IMR-90 (cell line): Measurements from ENCODE around the gene SNX3. TPM values are rescaled to one million over a fixed set of nuclear protein-coding genes. Genes with fewer than 3 reads are reported as not detected.
A peak's percentile ranks its signal among the peaks of the same experiment; 100 is the strongest.

ENCODE experiments used
- ATAC-seq: fragments of 200-7000 bp; cut with Tn5 transposase; 2 replicates; pipeline ENCODE4 v1.9.1; 2020; ENCODE audit warnings: low read depth, mild to moderate bottlenecking, moderate library complexity
- BruUV-seq: library from RNA; stranded (reverse); fragments of 400-500 nt; replicated peaks from 2 replicates; lab custom pipeline; 2021; lab: Mats Ljungman, UMichigan
- CTCF ChIA-PET: fragments of 300-600 bp; formaldehyde crosslinking; extraction: SDS; loops from one replicate; lab custom pipeline; 2021; ENCODE audit warnings: antibody characterized with exemption; lab: Yijun Ruan, JAX
- POLR2A ChIA-PET: fragments of 300-600 bp; sonication (Branson Sonifier 250); formaldehyde crosslinking; loops from one replicate; lab custom pipeline; 2022; ENCODE audit warnings: antibody characterized with exemption; ENCODE audit not compliant: unreplicated experiment; lab: Charles Lee
- DNase-seq: peaks from one replicate; pipeline ENCODE4 v3.0.0; 2013
- H2AFZ ChIP-seq: replicated peaks from 2 replicates; pipeline ENCODE3; 2013; ENCODE audit warnings: low read length, mild to moderate bottlenecking; ENCODE audit not compliant: poor library complexity
- H2AK5ac ChIP-seq: 2 replicates; pipeline ENCODE4 v1.6.1; 2013; ENCODE audit warnings: low read depth, low read length, inconsistent platforms
- H2AK9ac ChIP-seq: replicated peaks from 2 replicates; pipeline ENCODE3; 2013; ENCODE audit warnings: mild to moderate bottlenecking, low read depth, low read length, moderate library complexity; ENCODE audit not compliant: poor library complexity
- H2BK120ac ChIP-seq: 2 replicates; pipeline ENCODE4 v1.6.1; 2013; ENCODE audit warnings: low read depth, low read length, inconsistent platforms
- H2BK15ac ChIP-seq: 3 replicates; pipeline ENCODE4 v1.6.1; 2013; ENCODE audit warnings: low read depth, low read length, inconsistent platforms
- H2BK20ac ChIP-seq: 2 replicates; pipeline ENCODE4 v1.6.1; 2013; ENCODE audit warnings: low read depth, mild to moderate bottlenecking, inconsistent platforms, low read length, moderate library complexity
- H2BK5ac ChIP-seq: 2 replicates; pipeline ENCODE4 v1.6.1; 2013; ENCODE audit warnings: mild to moderate bottlenecking, low read depth, low read length, inconsistent platforms; ENCODE audit not compliant: poor library complexity, severe bottlenecking
- H3K14ac ChIP-seq: replicated peaks from 2 replicates; pipeline ENCODE4 v1.6.1; 2013; ENCODE audit warnings: low read depth, low read length, inconsistent platforms
- H3K18ac ChIP-seq: 2 replicates; pipeline ENCODE4 v1.6.1; 2013; ENCODE audit warnings: low read depth, low read length, control low read depth
- H3K23ac ChIP-seq: 2 replicates; pipeline ENCODE4 v1.6.1; 2013; ENCODE audit warnings: low read depth, low read length, inconsistent platforms
- H3K27ac ChIP-seq: 2 replicates; pipeline ENCODE4 v1.5.1; 2013; ENCODE audit warnings: mild to moderate bottlenecking, control low read depth, low read length; ENCODE audit not compliant: insufficient read depth
- H3K27me3 ChIP-seq: 2 replicates; pipeline ENCODE4 v1.6.1; 2013; ENCODE audit warnings: low read length; ENCODE audit not compliant: control insufficient read depth, insufficient read depth
- H3K36me3 ChIP-seq: 2 replicates; pipeline ENCODE4 v1.6.1; 2013; ENCODE audit warnings: low read length, mixed read lengths; ENCODE audit not compliant: control insufficient read depth, insufficient read depth
- H3K4ac ChIP-seq: 2 replicates; pipeline ENCODE4 v1.6.1; 2013; ENCODE audit warnings: low read depth, low read length, inconsistent platforms
- H3K4me1 ChIP-seq: 2 replicates; pipeline ENCODE4 v1.6.1; 2013; ENCODE audit warnings: low read length, mixed read lengths; ENCODE audit not compliant: control insufficient read depth, insufficient read depth
- H3K4me2 ChIP-seq: 2 replicates; pipeline ENCODE4 v1.6.1; 2013; ENCODE audit warnings: low read depth, mild to moderate bottlenecking, control low read depth, low read length, moderate library complexity
- H3K4me3 ChIP-seq: 2 replicates; pipeline ENCODE4 v1.5.1; 2013; ENCODE audit warnings: low read depth, mild to moderate bottlenecking, control low read depth, low read length, moderate library complexity; ENCODE audit not compliant: insufficient read depth
- H3K56ac ChIP-seq: 2 replicates; pipeline ENCODE4 v1.6.1; 2013; ENCODE audit warnings: low read length, inconsistent platforms; ENCODE audit not compliant: insufficient read depth; ENCODE audit errors: extremely low read depth
- H3K79me1 ChIP-seq, 2 experiments: 2 replicates each; pipeline ENCODE4 v1.6.1; 2013; ENCODE audit warnings: low read length in 2 of 2, inconsistent platforms in 1 of 2, low read depth in 1 of 2
- H3K9ac ChIP-seq: 2 replicates; pipeline ENCODE4 v1.6.1; 2013; ENCODE audit warnings: low read depth, low read length, control low read depth
- H3K9me1 ChIP-seq: 2 replicates; pipeline ENCODE4 v1.6.1; 2013; ENCODE audit warnings: low read length, inconsistent platforms; ENCODE audit not compliant: insufficient read depth
- H3K9me3 ChIP-seq: 2 replicates; pipeline ENCODE4 v1.6.1; 2013; ENCODE audit warnings: low read length; ENCODE audit not compliant: control insufficient read depth, insufficient read depth
- H4K20me1 ChIP-seq: 2 replicates; pipeline ENCODE4 v1.6.1; 2013; ENCODE audit warnings: low read length, inconsistent platforms; ENCODE audit not compliant: insufficient read depth
- H4K5ac ChIP-seq: 2 replicates; pipeline ENCODE4 v1.6.1; 2013; ENCODE audit warnings: mild to moderate bottlenecking, low read depth, low read length, control low read depth
- H4K8ac ChIP-seq, 2 experiments: 2 replicates each; pipeline ENCODE4 v1.6.1; 2013; ENCODE audit warnings: low read depth in 2 of 2, low read length in 2 of 2, control low read depth in 1 of 2, inconsistent platforms in 1 of 2
- H4K91ac ChIP-seq: 2 replicates; pipeline ENCODE4 v1.6.1; 2013; ENCODE audit warnings: low read depth, low read length, inconsistent platforms; ENCODE audit not compliant: insufficient read depth
- BHLHE40 ChIP-seq: fragments of 150-350 bp; IDR thresholded peaks from 2 replicates; pipeline ENCODE4 v1.6.1; 2016; ENCODE audit warnings: mild to moderate bottlenecking, low read depth, low read length
- CEBPB ChIP-seq: IDR thresholded peaks from 2 replicates; pipeline ENCODE4 v1.6.1; 2012; ENCODE audit warnings: low read depth, low read length, improper control_type of control experiment
- ELK1 ChIP-seq: fragments of 150-350 bp; IDR thresholded peaks from 2 replicates; pipeline ENCODE4 v1.6.1; 2016; ENCODE audit warnings: low read depth, mild to moderate bottlenecking, low read length, moderate library complexity, borderline replicate concordance
- FOS ChIP-seq: fragments of 150-350 bp; IDR thresholded peaks from 2 replicates; pipeline ENCODE4 v1.6.1; 2016; ENCODE audit warnings: low read depth, low read length
- MAZ ChIP-seq: IDR thresholded peaks from 2 replicates; pipeline ENCODE4 v1.6.1; 2012; ENCODE audit warnings: low read depth, mild to moderate bottlenecking, low read length, improper control_type of control experiment, moderate library complexity, borderline replicate concordance
- MXI1 ChIP-seq: IDR thresholded peaks from 2 replicates; pipeline ENCODE4 v1.6.1; 2012; ENCODE audit warnings: low read depth, mild to moderate bottlenecking, low read length, moderate library complexity, borderline replicate concordance
- NFE2L2 ChIP-seq: fragments of 150-350 bp; IDR thresholded peaks from 2 replicates; pipeline ENCODE4 v1.6.1; 2016; ENCODE audit warnings: low read depth, mild to moderate bottlenecking, low read length
- POLR2A ChIP-seq: IDR thresholded peaks from 2 replicates; pipeline ENCODE4 v1.6.1; 2012; ENCODE audit warnings: mild to moderate bottlenecking, low read depth, low read length
- RAD21 ChIP-seq: IDR thresholded peaks from 2 replicates; pipeline ENCODE4 v1.6.1; 2012; ENCODE audit warnings: low read length, improper control_type of control experiment
- RFX5 ChIP-seq: IDR thresholded peaks from 2 replicates; pipeline ENCODE4 v1.8.0; 2012; ENCODE audit warnings: low read depth, mild to moderate bottlenecking, low read length, moderate library complexity
- SMC3 ChIP-seq: fragments of 150-350 bp; IDR thresholded peaks from 2 replicates; pipeline ENCODE4 v1.6.1; 2016; ENCODE audit warnings: low read depth, mild to moderate bottlenecking, antibody characterized with exemption, low read length, moderate library complexity
- USF2 ChIP-seq: fragments of 150-350 bp; IDR thresholded peaks from 2 replicates; pipeline ENCODE4 v1.6.1; 2017; ENCODE audit warnings: mild to moderate bottlenecking, antibody characterized with exemption, low read length, low read depth
- WGBS, 2 experiments: methylation state at CpG; one replicate each; pipeline versions ENCODE4 v1.1.5 to v1.1.7; 2013; ENCODE audit warnings: missing lambda C conversion rate in 2 of 2; ENCODE audit not compliant: insufficient read length in 1 of 2; ENCODE audit errors: extremely low coverage in 2 of 2; 5-methylcytosine and 5-hydroxymethylcytosine counted together
- dilution Hi-C: fragments of 300-500 bp; cut with HindIII; formaldehyde crosslinking; loops from one replicate; pipeline ENCODE4 v1.14.3; 2018; ENCODE audit warnings: low sequenced_read_pairs; ENCODE audit not compliant: unreplicated experiment
- in situ Hi-C: fragments of 300-500 bp; cut with MboI; formaldehyde crosslinking; loops from 3 replicates; pipeline ENCODE4 v1.14.3; 2019; ENCODE audit warnings: low sequenced_read_pairs, inconsistent platforms, mixed read lengths
- intact Hi-C: fragments of 100-400 bp; cut with micrococcal nuclease; formaldehyde crosslinking; loops from 2 replicates; pipeline ENCODE4 v1.10.0; 2022
- polyA plus RNA-seq, 3 experiments: library from polyadenylated mRNA; depleted of rRNA; stranded (reverse); fragments of >200 nt; gene quantifications; 2 replicates each; pipeline ENCODE4 v1.2.3, GENCODE V29; 2012; ENCODE audit warnings: low replicate concordance in 1 of 3
- total RNA-seq: library from RNA; depleted of rRNA; stranded (reverse); fragments of >200 nt; gene quantifications from 2 replicates; pipeline ENCODE4 v1.2.3, GENCODE V29; 2012

Gene SNX3
- total and polyA plus RNA-seq, 2 of the 4 experiments (the other 2 are of a cell fraction): 105 to 159 TPM

GRCh38 chr6:108176281-108177089 is 84.4 kb downstream of the SNX3 start:
- Histone ChIP-seq H4K20me1 (no peaks in the 10 kb centered on the region), H3K4me2 (no peak overlapping the region; the same call in 1 of the 2 replicates), H3K56ac (no peak overlapping the region), H3K4me3 (no peak overlapping the region), H3K4me1 (no peaks in the 10 kb centered on the region), H4K5ac (no peak overlapping the region), H4K8ac (no peak overlapping the region), H3K9ac (no peak overlapping the region), H3K4ac (no peak overlapping the region), H3K79me1 (no peaks in the 10 kb centered on the region), H2BK5ac (no peak overlapping the region), H3K9me3 (peaks cover 15% of the 10 kb centered on the region), H2AK9ac (no peak overlapping the region), H2BK120ac (no peak overlapping the region), H3K36me3 (no peaks in the 10 kb centered on the region), H3K9me1 (no peaks in the 10 kb centered on the region), H2BK20ac (no peak overlapping the region), H2BK15ac (no peak overlapping the region), H2AFZ (peak overlapping the region; percentile 3), H3K23ac (no peak overlapping the region), H3K27me3 (peaks cover 63% of the 10 kb centered on the region), H3K27ac (no peak overlapping the region), H4K91ac (no peak overlapping the region), H3K18ac (no peak overlapping the region), H2AK5ac (no peak overlapping the region), H3K14ac (no peak overlapping the region)
- in situ Hi-C loops: no loop called here
- ATAC-seq (no peak), DNase-seq (no peak)
- WGBS, 2 experiments: 2% methylated on average over 20 of the region's 46 CpGs; no CpG with 5 or more reads in 1 of the 2 experiments
- intact Hi-C loops: no loop called here
- TF ChIP-seq ELK1 (no peak), BHLHE40 (no peak), MAZ (no peak), MXI1 (no peak), CEBPB (no peak), RAD21 (no peak), RFX5 (no peak), NFE2L2 (no peak), SMC3 (no peak), POLR2A (no peak), USF2 (no peak), FOS (no peak)
- no TSS peak for BruUV-seq
- dilution Hi-C loops: no loop called here
- ChIA-PET POLR2A (no interaction called here), CTCF (interaction anchor here (0.6 kb wide), 1 partner anchor 52 kb away, joined by 3 read pairs; no protein-coding TSS in a partner anchor)
